GM19351 (cell line): ENCODE results near the gene MMD2.
A peak's percentile ranks its signal among the peaks of the same experiment; 100 is the strongest.
"Not testable (repeated sequence)": the region's sequence is repeated elsewhere in the genome, so short reads cannot be mapped to it uniquely, and the experiment has no call there.

Source experiments
- ATAC-seq: cut with Tn5 transposase; IDR thresholded peaks from one replicate; pipeline ENCODE4 v1.9.1; 2021; ENCODE audit warnings: mild to moderate bottlenecking, moderate library complexity; ENCODE audit not compliant: unreplicated experiment

The MMD2 gene

DNA sequence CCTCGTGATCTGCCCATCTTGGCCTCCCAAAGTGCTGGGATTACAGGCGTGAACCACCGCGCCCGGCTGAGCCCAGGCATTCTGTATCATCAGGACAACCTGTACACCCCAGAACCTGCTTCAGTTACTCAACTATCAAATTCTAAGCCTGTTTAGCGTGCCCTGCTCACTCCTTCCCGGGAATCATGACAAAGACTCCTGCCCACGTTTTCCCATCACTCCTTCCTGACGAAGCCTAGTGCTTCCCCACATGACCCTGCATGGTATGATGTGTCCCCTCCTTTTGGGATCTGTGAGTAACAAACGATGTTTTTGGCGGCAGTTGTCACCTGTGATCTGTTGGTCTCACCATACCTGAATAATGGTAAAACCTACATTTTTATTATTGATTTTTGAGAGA is 63.2 kb downstream of the MMD2 start:
- ATAC-seq, result no peak

DNA sequence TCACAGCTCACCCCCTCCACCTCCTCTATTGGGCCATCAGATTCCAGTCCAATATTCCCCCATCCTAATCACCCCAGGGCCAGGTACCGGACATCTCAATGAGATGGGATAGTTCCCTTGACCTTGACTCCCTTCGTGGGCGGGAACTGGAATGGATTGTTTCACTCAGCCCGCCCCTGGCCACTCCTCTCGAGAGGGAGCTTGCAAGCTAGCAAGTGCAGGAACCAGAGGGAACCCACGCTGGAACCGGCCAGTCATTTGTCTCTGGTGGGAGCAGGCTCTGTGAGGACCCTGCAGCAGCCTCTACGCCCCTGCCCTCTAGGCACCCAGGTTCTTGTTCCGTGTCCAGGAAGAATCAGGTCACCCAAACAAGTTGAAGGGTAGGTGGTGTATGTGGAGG is 64.5 kb downstream of the MMD2 start:
- ATAC-seq, result no peak

DNA sequence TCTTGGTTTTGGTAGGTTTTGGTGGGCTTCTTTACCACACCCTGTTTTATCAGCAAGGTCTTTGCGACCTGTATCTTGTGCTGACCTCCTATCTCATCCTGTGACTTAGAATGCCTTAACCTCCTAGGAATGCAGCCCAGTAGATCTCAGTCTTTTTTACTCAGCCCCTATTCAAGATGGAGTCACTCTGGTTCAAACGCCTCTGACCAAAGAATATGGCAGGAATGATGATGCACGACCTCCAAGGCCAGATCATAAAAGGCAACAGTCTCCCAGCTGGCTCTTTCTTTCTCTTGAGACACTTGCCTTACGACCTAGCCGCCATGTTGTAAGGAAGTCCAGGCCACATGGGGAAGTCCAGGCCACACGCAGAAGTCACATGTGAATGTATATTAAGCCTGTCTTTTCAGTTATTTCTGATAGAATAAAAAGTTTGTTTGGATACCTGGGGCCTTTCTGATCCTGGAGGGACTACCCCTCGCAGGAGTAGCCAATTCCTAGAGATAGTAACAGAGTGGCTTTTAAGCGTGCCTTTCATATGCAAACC is 65.0 kb downstream of the MMD2 start:
- no peak for ATAC-seq

DNA sequence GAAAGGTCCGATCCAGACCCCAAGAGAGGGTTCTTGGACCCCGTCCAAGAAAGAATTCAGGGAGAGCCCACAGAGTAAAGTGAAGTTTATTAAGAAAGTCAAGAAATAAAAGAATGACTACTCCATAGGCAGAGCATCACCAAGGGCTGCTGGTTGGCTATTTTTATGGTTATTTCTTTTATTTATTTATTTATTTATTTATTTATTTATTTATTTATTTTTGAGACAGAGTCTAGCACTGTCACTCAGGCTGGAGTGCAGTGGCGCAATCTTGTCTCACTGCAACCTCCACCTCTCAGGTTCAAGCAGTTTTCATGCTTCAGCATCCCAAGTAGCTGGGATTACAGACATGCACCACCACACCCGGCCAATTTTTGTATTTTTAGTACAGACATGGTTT is 65.8 kb downstream of the MMD2 start:
- ATAC-seq, result not testable (repeated sequence)

DNA sequence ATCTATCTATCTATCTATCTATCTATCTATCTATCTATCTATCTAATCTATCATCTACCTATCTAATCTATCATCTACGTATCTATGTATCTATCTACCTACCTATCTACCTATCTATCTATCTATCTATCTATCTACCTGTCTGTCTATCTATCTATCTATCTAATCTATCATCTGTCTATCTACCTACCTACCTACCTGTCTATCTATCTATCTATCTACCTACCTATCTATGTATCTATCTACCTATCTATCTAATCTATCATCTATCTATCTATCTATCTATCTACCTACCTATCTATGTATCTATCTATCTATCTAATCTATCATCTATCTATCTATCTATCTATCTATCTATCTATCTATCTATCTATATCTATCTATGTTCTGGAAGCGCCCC is 67.5 kb downstream of the MMD2 start:
- not testable (repeated sequence) for ATAC-seq

DNA sequence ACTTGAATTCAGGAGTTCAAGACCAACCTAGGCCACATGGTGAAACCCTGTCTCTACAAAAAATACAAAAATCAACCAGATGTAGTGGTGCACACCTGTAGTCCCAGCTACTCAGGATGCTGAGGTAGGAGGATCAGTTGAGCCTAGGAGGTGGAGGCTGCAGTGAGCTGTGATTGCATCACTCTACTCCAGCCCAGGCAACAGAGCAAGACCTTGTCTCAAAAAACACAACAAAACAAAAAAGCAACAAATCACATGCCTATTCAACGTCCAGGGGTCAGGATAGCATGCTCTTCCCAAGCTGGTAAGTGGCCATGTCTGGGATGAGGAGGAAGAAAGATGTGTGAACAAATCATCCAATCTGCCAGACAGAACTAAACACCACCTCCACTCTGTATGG is 69.3 kb downstream of the MMD2 start:
- ATAC-seq, result no peak

DNA sequence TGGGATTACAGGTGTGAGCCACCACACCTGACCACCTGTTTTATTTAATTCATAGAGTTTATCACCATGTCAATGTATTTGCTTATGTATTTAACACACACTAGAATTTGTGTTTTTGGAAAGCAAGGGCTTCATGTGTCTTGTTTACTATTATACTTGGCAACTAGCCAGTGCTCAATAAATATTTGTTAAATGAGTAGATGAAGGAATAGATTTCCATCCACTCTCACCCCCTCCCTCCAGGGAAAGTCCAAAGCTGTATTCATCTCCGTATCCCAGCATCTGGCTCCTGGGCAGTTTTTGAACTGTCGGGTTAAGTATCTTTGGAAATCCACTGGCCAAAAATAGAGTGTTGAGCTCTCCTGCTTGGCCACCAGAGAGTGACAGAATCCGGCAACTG is 70.8 kb downstream of the MMD2 start:
- ATAC-seq, result no peak

DNA sequence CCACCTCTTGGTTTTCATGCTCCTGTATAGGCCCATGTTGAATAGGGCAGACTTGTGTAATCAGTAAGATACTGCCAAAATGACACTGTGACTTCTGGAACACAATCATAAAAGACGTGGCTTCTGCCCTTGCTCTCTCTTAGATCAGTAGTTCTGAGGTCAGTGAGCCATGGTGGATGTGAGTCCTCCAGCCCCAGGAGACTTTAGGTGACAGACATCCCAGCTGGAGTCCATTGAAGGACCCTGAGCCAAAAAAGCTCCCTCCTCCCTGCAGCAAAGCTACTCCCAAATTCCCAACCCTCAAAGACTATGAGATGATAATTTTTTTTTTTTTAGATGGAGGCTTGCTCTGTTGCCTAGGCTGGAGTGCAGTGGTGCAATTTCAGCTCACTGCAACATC is 72.3 kb downstream of the MMD2 start:
- ATAC-seq, result no peak

DNA sequence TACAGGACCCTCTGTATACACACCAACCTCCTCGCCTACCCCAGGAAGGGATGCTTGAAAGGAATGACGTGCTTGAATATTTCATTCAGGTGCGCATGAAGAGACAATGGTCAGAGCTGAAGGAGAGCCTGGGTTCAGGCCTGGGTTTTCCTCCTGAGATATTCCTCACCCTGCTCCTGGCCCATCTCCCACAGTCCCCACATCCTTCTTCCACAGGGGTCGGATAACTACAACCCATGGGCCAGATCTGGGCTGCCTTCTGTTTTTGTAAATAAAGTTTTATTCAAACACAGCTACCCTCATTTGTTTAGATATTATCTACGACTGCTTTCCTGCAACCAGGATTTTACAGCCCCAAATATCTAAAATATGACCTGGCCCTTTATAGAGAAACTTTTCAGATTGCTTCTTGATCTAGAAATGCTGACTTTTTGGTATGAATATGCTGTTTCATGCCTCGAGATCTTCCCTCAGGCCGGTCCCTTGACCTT is 73.6 kb downstream of the MMD2 start:
- no peak for ATAC-seq

DNA sequence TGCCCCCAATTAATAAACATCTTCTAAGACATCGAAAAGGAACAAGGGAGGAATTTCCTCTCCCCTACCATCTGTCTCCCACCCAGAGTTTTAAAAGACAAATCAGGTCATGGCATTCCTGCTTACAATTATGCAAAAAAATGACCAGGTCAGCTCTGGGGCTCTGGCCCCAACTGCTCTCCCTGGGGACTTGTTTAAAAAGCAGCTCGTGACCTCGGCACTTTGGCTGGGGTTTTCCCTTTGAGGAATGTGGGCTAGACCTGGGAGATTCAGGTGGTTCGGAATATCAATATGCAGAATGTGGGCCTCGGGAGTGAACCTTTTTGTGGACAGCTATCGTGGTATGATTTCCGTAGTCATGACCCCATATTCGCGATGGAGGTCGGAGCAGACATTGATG is 74.8 kb downstream of the MMD2 start:
- ATAC-seq, result no peak

DNA sequence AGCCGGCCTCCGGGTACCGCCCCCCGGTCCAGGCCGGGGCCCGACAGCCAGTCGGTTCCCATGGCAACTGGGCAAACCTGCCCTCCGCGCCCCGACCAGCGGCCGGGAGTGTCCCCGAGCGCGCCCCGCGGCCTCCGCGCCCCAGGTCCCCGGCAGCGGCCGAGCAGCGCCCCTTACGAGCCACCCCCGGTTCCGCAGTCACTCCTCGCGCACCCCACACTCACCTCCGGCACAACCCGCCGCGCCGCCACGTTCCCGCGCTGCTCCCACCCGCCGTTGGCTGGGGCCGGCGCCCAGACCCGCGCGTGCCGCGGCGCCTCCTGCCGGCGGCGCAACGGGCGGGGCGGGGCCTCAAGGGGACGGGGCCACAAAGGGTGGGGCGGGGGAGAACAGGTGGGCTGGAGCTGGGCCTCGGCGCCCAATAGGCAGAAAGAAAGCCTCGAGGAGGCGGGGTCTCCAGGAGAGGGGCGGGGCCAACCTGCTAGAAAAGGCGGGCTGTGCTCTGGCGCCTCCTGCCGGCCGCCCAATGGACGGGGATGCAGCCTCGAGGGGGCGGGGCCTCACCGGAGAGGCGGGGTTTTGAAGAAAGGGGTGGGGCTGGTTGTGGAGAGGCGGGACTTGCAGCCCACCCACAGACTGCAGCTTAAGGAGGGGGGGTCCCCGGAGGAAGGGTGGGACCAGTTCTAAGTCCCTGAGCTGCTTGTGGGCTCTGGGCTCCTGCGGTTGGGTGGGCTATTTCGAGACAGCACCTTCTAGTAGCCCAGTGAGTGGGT is 75.4 kb downstream of the MMD2 start, which contains the start of gene RADIL:
TSS of gene RADIL (minus strand) at position 345 of the 773 bp plus-strand sequence. CDS start 5,577 bp downstream, outside the sequence.
- peak; percentile 81 for ATAC-seq

DNA sequence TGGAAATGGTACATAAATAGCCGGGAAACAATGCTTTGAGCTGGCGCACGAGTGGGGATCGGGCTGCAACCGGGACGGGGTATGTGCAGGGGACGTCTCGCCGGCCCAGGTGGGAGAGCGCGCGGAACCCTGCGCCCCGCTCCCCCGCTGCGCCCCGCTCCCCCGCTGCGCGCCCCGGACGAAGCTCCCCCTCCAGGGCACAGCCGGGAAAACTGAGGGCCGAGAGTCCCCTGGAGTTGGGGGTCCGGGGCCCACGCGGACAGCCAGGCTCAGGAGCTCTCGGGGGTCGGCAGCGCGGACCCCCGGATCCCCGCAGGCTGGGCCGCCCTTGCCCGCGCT is 76.0 kb downstream of the MMD2 start:
- no peak for ATAC-seq

DNA sequence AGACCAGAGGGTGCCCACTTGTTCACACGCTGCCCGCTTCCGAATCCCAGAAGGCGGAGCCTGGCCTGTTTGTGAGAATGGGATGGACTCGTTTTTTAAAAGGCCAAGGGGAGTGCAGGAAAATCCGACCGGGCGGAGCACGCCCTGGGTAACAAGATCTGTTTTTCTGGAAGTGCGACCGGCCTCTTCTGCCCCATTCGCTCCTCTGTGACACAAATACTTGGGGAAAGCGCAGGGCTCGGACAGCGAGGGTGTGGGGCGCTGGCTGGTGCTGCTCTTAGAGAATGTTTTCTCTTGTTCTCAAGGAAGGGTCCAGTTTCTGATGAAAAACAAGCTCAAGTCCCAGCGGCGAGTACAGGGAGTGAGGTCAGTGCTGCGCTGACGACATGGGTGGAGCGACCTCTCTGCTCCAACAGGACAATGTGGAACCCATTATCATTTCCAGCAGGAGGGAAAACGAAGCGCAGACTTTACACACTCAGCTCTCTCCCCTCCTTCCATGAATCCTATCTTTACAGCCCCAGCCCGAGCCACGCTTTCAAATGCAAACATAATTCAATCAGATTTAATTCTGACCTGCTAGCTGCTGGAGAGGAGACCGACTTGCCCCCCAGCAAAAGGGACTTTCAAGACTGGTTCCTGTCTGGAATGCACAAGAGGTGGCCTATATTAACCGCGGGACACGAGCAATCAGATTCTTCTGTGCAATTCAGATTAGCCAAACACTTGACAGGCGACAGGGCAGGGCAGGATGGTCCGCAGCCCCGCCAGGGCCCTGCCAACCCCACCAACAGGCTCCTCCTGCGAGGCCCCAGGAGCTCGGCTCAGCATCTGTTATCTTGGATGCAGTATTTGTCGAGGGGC is 76.6 kb downstream of the MMD2 start:
- ATAC-seq, result no peak

DNA sequence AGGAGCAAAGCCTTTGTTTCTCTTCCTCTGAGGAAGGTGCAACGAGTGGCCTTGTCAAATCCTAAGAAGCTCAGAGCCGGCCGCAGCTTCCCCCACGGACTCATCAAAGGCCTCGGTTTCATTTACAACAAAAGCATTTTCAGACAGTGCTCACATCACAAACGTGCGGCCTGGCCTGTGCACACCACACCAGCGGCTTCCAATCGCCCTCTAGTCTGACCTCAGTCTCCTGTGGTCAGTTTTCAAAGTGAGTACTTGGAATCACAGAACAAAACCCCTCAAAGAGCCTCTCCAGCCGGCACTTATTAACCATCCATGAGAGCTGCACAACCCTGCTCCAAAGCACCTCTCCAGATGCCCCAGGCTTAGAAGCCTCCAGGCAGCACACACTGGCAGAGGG is 78.8 kb downstream of the MMD2 start:
- ATAC-seq, result no peak

DNA sequence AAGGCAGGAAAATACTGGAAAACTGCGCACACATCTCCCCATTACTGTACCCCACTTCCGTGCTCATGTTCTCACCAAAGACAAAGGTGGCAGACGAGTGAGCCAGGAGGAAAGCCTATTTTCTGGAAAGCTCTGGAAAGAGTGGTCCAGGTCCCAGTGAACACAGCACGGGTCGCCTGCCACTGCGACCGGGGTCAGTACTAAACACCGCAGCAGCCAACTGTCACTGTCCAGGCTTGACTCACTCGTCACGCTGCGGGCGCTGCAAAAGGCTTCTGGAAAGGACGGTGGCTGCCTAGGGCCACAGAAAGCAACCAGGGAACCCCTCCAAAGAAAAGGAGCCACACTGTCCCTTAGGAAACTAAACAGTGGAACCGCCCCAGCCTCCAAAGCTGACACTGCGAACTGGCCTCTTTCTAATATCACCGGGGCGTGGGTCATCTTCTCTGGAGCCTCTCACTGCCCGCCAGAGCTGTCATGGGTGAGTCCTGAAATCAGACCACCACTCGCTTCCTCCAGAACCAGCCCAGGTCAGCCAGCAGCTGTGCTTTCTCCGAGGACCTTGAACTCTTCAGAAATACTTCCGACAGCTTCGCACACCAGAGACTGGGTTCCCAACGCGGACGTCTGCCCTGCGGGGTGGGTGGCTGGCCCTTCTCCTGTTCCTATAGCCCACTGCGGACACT is 79.4 kb downstream of the MMD2 start:
- ATAC-seq, result no peak

DNA sequence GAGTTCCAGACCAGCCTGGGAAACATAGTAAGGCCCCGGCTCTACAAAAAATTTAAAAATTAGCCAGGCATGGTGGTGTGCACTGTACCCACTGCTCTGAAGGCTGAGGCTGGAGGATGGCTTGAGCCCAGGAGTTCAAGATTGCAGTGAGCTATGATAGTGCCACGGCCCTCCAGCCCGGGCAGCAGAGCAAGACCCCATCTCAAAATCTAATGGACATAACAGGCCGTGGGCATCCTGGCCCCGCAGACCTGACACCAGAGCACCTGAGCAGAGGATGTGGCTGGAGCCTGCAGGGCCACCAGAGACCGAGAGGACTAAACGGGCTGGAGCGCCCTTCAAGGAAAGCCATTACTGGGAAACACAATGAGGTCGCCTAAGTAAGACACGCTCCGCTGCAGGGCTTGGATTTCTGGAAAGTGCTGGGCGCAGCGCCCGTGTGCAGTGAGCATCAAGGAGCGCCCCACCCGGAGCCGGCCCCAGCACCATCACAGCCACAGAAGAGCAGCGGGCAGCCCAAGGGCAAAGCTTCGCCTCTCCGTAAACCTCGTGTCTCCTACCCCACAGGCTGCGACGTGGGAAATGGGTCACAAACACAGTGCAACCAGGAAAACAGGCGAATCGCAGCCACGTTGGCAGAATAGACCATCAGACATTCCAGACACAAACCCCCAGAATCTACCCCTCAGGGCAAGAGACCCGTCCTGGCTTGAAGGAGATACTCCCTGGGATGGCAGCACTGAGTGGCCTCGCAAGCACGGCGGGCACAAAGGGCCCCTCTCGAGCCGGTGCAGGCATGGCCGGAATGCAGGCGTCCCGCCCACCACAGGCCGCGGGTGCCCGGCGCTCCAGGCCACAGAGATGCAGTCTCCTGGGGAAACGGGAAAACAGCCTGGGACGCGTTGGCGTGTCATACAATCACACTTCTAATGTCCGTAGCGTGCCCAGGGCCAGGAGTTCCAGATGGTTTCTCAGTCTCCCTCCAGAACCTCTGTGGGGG is 80.4 kb downstream of the MMD2 start:
- no peak for ATAC-seq

DNA sequence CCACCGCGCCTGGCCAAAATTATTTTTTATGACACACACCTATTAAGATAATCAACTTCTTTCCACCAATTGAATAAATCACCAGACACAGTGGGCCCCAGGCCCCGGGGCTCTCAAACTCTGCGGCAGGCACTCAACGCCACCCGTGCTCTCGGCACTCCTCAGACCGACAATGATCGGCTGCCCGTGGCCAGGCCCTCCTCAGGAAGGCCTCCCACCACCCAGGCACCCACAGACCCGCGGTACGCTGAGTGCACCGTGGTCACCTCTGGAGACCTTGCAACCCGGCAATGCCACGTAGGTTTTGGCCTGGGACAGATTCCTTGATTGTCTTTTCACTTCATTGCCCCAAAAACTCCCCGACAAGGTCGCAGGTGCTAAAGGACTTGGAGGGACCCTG is 82.4 kb downstream of the MMD2 start:
- no peak for ATAC-seq

DNA sequence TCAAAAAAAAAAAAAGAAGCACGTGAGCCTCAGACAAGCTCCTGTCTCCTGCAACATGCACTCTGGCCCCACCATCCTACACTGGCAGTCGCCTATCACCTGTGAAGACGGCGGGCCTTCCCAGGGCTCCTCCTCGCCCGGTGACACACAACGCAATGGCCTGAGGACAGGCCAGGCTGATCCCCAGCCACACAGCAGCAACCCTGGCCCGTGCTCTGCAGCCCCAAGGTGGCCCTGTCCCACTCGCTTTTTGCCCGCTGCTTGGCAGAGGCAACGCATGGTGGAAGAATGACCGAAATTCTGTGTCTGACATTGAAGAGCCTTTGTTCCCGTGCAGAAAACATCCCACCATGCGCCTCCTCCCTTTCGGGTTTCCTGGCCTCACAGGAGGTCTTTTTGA is 83.6 kb downstream of the MMD2 start:
- no peak for ATAC-seq

DNA sequence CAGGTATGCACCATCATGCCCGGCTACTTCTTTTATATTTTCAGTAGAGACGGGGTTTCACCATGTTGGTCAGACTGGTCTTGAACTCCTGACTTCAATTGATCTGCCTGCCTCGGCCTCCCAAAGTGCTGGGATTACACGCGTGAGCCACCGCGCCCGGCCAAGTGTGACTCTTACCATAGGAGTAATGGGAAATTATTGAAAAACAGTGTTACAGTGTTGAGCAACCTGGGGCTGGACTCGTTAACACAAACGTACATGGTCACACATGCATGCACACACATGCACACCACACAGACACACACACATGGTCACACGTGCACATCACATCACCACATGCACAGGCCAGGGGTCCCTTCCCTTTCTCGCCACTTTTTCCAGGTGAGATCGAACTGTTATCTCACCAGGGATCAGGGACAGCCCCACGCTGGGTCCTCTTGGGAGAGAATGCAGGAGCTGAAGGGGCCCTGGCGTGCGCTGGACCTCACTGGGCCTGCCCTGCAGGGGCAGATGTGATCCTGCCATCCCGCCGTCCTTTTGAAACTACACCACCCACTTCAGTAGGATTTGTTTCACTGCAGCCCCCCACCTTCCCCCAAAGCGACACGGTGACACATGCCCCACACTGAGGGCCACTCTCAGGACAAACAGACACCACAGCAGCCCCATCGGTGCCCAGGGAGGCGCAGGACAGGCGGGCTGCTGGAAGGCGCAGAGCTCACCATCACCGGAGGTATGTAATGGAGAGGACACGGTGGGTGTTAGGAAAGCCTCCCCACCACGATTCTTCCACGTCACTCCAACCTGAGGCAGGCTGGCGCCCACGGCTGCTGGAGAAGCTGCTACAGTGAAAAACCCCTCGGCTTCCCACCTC is 85.7 kb downstream of the MMD2 start:
- ATAC-seq, result no peak
